HG02870 (cell line): Measurements from ENCODE around the gene FAM89B.

Experiments
- ATAC-seq: cut with Tn5 transposase; IDR thresholded peaks from one replicate; pipeline ENCODE4 v1.9.1; 2021; ENCODE audit warnings: mild to moderate bottlenecking, moderate library complexity; ENCODE audit not compliant: unreplicated experiment

FAM89B gene

GRCh38 chr11:65573391-65574079 lies 1.2 kb downstream of the FAM89B start:
- no peak for ATAC-seq

- no peak for ATAC-seq
These were observed 1.9 kb downstream of the FAM89B start for GRCh38 chr11:65574109-65574810.

- ATAC-seq: no peak
These were observed 2.7 kb downstream of the FAM89B start for GRCh38 chr11:65574811-65575567.

- ATAC-seq: peak; percentile 27
These were observed 3.4 kb downstream of the FAM89B start, which contains the start of gene EHBP1L1 for GRCh38 chr11:65575568-65576231. Gene EHBP1L1, plus strand, starts transcription at chr11:65576053. Its CDS starts 250 bp downstream, at chr11:65576303.

GRCh38 chr11:65576232-65576866 lies 4.0 kb downstream of the FAM89B start:
- no peak for ATAC-seq

GRCh38 chr11:65576867-65577755 lies 4.8 kb downstream of the FAM89B start:
- ATAC-seq: no peak

- no peak for ATAC-seq
These were observed 5.4 kb downstream of the FAM89B start for GRCh38 chr11:65577756-65578109.

GRCh38 chr11:65578134-65578533 lies 5.8 kb downstream of the FAM89B start:
- no peak for ATAC-seq

- ATAC-seq: no peak
These were observed 6.3 kb downstream of the FAM89B start for GRCh38 chr11:65578667-65579066.

- no peak for ATAC-seq
These were observed 7.0 kb downstream of the FAM89B start for GRCh38 chr11:65579291-65579690.

GRCh38 chr11:65580031-65580692 lies 7.8 kb downstream of the FAM89B start:
- no peak for ATAC-seq

- ATAC-seq: no peak
These were observed 8.4 kb downstream of the FAM89B start for GRCh38 chr11:65580756-65581155.

- no peak for ATAC-seq
These were observed 9.6 kb downstream of the FAM89B start for GRCh38 chr11:65581928-65582327.

- ATAC-seq: no peak
These were observed 11.3 kb downstream of the FAM89B start for GRCh38 chr11:65583589-65583988.

GRCh38 chr11:65584106-65584505 lies 11.8 kb downstream of the FAM89B start:
- no peak for ATAC-seq

GRCh38 chr11:65584723-65585171 lies 12.4 kb downstream of the FAM89B start:
- ATAC-seq: no peak

- ATAC-seq: no peak
These were observed 13.3 kb downstream of the FAM89B start for GRCh38 chr11:65585396-65586246.

- ATAC-seq: no peak
These were observed 13.9 kb downstream of the FAM89B start for GRCh38 chr11:65586247-65586630.
